HEK293 (cell line): ENCODE measurements around the gene CADM1.
A peak's percentile ranks its signal among the peaks of the same experiment; 100 is the strongest.

Experiments
- CTCF ChIA-PET: fragments of 350-600 bp; formaldehyde crosslinking; extraction: SDS; loops from one replicate; lab custom pipeline; 2021; ENCODE audit warnings: antibody characterized with exemption; lab: Yijun Ruan, JAX
- POLR2A ChIA-PET: fragments of 300-600 bp; formaldehyde crosslinking; extraction: SDS; loops from one replicate; lab custom pipeline; 2020; ENCODE audit warnings: antibody characterized with exemption, inconsistent platforms; lab: Yijun Ruan, JAX
- H3K27ac ChIP-seq: fragments of 200-500 bp; sonication (Bioruptor generic); 2 replicates; pipeline ENCODE4 v1.5.1; 2014; ENCODE audit warnings: low read depth, low read length, control low read depth, inconsistent platforms; ENCODE audit errors: extremely low read depth
- H3K36me3 ChIP-seq, 2 experiments: fragments of 200-500 bp in 1 of 2; sonication (Bioruptor generic) in 1 of 2; 1 replicate in 1 of 2; 2 replicates in 1 of 2; pipeline ENCODE4 v1.5.1; 2014 to 2017; ENCODE audit warnings: inconsistent platforms in 2 of 2, low read length in 2 of 2; ENCODE audit not compliant: control insufficient read depth in 2 of 2, insufficient read depth in 1 of 2
- H3K4me1 ChIP-seq: fragments of 200-500 bp; sonication (Bioruptor generic); 2 replicates; pipeline ENCODE4 v1.5.1; 2014; ENCODE audit warnings: mild to moderate bottlenecking, low read length, inconsistent platforms; ENCODE audit not compliant: control insufficient read depth, insufficient read depth
- H3K4me3 ChIP-seq: 2 replicates; pipeline ENCODE4 v1.5.1; 2011; ENCODE audit warnings: low read depth, mild to moderate bottlenecking, control low read depth, low read length, moderate library complexity
- H3K9me3 ChIP-seq: fragments of 200-500 bp; sonication (Bioruptor generic); 2 replicates; pipeline ENCODE4 v1.5.1; 2014; ENCODE audit warnings: low read depth, low read length, inconsistent platforms; ENCODE audit not compliant: control insufficient read depth, insufficient read depth
- CTCF ChIP-seq: fragments of 450-650 bp; formaldehyde crosslinking; IDR thresholded peaks from 2 replicates; pipeline ENCODE4 v1.5.1; 2016; ENCODE audit warnings: missing biosample characterization, missing genetic modification characterization
- GLI2 ChIP-seq: fragments of 450-650 bp; formaldehyde crosslinking; IDR thresholded peaks from 2 replicates; pipeline ENCODE4; 2017; ENCODE audit warnings: missing biosample characterization, missing genetic modification characterization, low read depth, borderline replicate concordance
- GLIS1 ChIP-seq: fragments of 450-650 bp; formaldehyde crosslinking; IDR thresholded peaks from 2 replicates; pipeline ENCODE4 v1.5.1; 2016; ENCODE audit warnings: missing biosample characterization, missing genetic modification characterization
- HOXA7 ChIP-seq: sonication (generic); formaldehyde crosslinking; IDR thresholded peaks from 2 replicates; pipeline ENCODE4 v1.8.1; 2022; ENCODE audit warnings: missing genetic modification reagents, borderline replicate concordance
- INSM2 ChIP-seq: fragments of 450-650 bp; formaldehyde crosslinking; IDR thresholded peaks from 2 replicates; pipeline ENCODE4 v1.5.1; 2016; ENCODE audit warnings: missing biosample characterization, missing genetic modification characterization
- KLF16 ChIP-seq: fragments of 450-650 bp; formaldehyde crosslinking; IDR thresholded peaks from 2 replicates; pipeline ENCODE4 v1.5.1; 2017; ENCODE audit warnings: missing biosample characterization, missing genetic modification characterization
- PRDM10 ChIP-seq: fragments of 450-650 bp; formaldehyde crosslinking; IDR thresholded peaks from 2 replicates; pipeline ENCODE4 v1.5.1; 2016; ENCODE audit warnings: missing biosample characterization, missing genetic modification characterization
- SP2 ChIP-seq: fragments of 450-650 bp; formaldehyde crosslinking; IDR thresholded peaks from 2 replicates; pipeline ENCODE4 v1.5.1; 2016; ENCODE audit warnings: missing biosample characterization, missing genetic modification characterization
- ZBTB49 ChIP-seq: fragments of 450-650 bp; formaldehyde crosslinking; IDR thresholded peaks from 2 replicates; pipeline ENCODE4 v1.5.1; 2016; ENCODE audit warnings: missing biosample characterization, missing genetic modification characterization, low read depth
- ZNF148 ChIP-seq: fragments of 450-650 bp; formaldehyde crosslinking; IDR thresholded peaks from 2 replicates; pipeline ENCODE4 v1.5.0; 2017; ENCODE audit warnings: missing biosample characterization, missing genetic modification characterization, borderline replicate concordance
- ZNF16 ChIP-seq: fragments of 450-650 bp; formaldehyde crosslinking; IDR thresholded peaks from 2 replicates; pipeline ENCODE4 v1.5.1; 2016; ENCODE audit warnings: low read depth, missing biosample characterization, missing genetic modification characterization
- ZNF221 ChIP-seq: fragments of 450-650 bp; formaldehyde crosslinking; IDR thresholded peaks from 2 replicates; pipeline ENCODE4 v1.5.1; 2017; ENCODE audit warnings: missing biosample characterization, missing genetic modification characterization, borderline replicate concordance
- ZNF239 ChIP-seq: fragments of 450-650 bp; formaldehyde crosslinking; IDR thresholded peaks from 2 replicates; pipeline ENCODE4 v1.5.1; 2016; ENCODE audit warnings: missing biosample characterization, missing genetic modification characterization
- ZNF398 ChIP-seq: fragments of 450-650 bp; formaldehyde crosslinking; IDR thresholded peaks from 2 replicates; pipeline ENCODE4 v1.5.1; 2017; ENCODE audit warnings: missing biosample characterization, missing genetic modification characterization
- ZNF48 ChIP-seq: fragments of 450-650 bp; formaldehyde crosslinking; IDR thresholded peaks from 2 replicates; pipeline ENCODE4 v1.5.1; 2016; ENCODE audit warnings: missing biosample characterization, missing genetic modification characterization
- ZNF514 ChIP-seq: fragments of 450-650 bp; formaldehyde crosslinking; IDR thresholded peaks from 2 replicates; pipeline ENCODE4 v1.5.1; 2016; ENCODE audit warnings: missing biosample characterization, missing genetic modification characterization
- ZNF548 ChIP-seq: fragments of 450-650 bp; formaldehyde crosslinking; IDR thresholded peaks from 2 replicates; pipeline ENCODE4 v1.5.1; 2016; ENCODE audit warnings: missing biosample characterization, missing genetic modification characterization
- ZNF555 ChIP-seq: fragments of 450-650 bp; formaldehyde crosslinking; conservative IDR thresholded peaks from 2 replicates; pipeline ENCODE4 v1.5.1; 2017; ENCODE audit warnings: missing biosample characterization, mild to moderate bottlenecking, missing genetic modification characterization, inconsistent platforms
- ZNF621 ChIP-seq: fragments of 450-650 bp; formaldehyde crosslinking; IDR thresholded peaks from 2 replicates; pipeline ENCODE4 v1.5.1; 2017; ENCODE audit warnings: missing biosample characterization, missing genetic modification characterization
- ZNF623 ChIP-seq: fragments of 450-650 bp; formaldehyde crosslinking; IDR thresholded peaks from 2 replicates; pipeline ENCODE4 v1.5.1; 2016; ENCODE audit warnings: missing biosample characterization, missing genetic modification characterization
- ZNF624 ChIP-seq: fragments of 450-650 bp; formaldehyde crosslinking; IDR thresholded peaks from 2 replicates; pipeline ENCODE4 v1.5.1; 2017; ENCODE audit warnings: missing biosample characterization, missing genetic modification characterization
- ZNF701 ChIP-seq: fragments of 450-650 bp; formaldehyde crosslinking; IDR thresholded peaks from 2 replicates; pipeline ENCODE4 v1.5.1; 2016; ENCODE audit warnings: missing biosample characterization, missing genetic modification characterization
- ZNF777 ChIP-seq: fragments of 450-650 bp; formaldehyde crosslinking; IDR thresholded peaks from 2 replicates; pipeline ENCODE4 v1.5.1; 2017; ENCODE audit warnings: missing biosample characterization, missing genetic modification characterization, borderline replicate concordance
- ZNF843 ChIP-seq: fragments of 450-650 bp; formaldehyde crosslinking; IDR thresholded peaks from 2 replicates; pipeline ENCODE4 v1.5.1; 2016; ENCODE audit warnings: missing biosample characterization, missing genetic modification characterization
- ZSCAN16 ChIP-seq: fragments of 450-650 bp; formaldehyde crosslinking; IDR thresholded peaks from 2 replicates; pipeline ENCODE4 v1.5.1; 2016; ENCODE audit warnings: missing biosample characterization, missing genetic modification characterization

CADM1 gene

GRCh38 chr11:115488945-115489344 is 15.3 kb downstream of the CADM1 start:
- no peak overlapping the region for H3K27ac ChIP-seq
- ChIA-PET POLR2A (interaction anchor here (0.7 to 1.7 kb wide), 3 partner anchors 14 to 35 kb away, joined by 4 to 13 read pairs (median 4); partner anchors contain the start of gene CADM1), CTCF (interaction anchor here (1.6 to 1.8 kb wide), 2 partner anchors 14 to 17 kb away, joined by 3 to 6 read pairs; no protein-coding TSS in a partner anchor)
- no peak overlapping the region for H3K4me3 ChIP-seq
- H3K36me3 ChIP-seq, result no peaks in the 10 kb centered on the region
- no peaks in the 10 kb centered on the region for H3K9me3 ChIP-seq
- H3K4me1 ChIP-seq, result no peaks in the 10 kb centered on the region
- TF ChIP-seq ZNF148 (tag by site-specific recombination), result no peak
- TF ChIP-seq GLIS1 (tag by site-specific recombination), result no peak
- no peak for TF ChIP-seq ZNF48
- no peak for TF ChIP-seq ZBTB49 (tag by site-specific recombination)
- TF ChIP-seq GLI2 (tag by site-specific recombination), result no peak
- no peak for TF ChIP-seq ZNF398 (tag by site-specific recombination)
- peak; percentile 42; the same call in 1 of the 2 replicates for TF ChIP-seq ZNF843 (tag by site-specific recombination)
- no peak for TF ChIP-seq ZNF555 (tag by site-specific recombination)
- TF ChIP-seq ZNF624 (tag by site-specific recombination), result no peak
- TF ChIP-seq ZNF777 (tag by site-specific recombination), result no peak
- TF ChIP-seq ZNF621 (tag by site-specific recombination), result no peak
- no peak for TF ChIP-seq ZNF701 (tag by site-specific recombination)
- no peak for TF ChIP-seq PRDM10 (tag by site-specific recombination)
- TF ChIP-seq KLF16 (tag by site-specific recombination), result no peak
- TF ChIP-seq SP2 (tag by site-specific recombination), result no peak
- no peak for TF ChIP-seq ZNF239 (tag by site-specific recombination)
- no peak for TF ChIP-seq ZNF548 (tag by site-specific recombination)
- no peak for TF ChIP-seq INSM2 (tag by site-specific recombination)
- TF ChIP-seq ZNF16 (tag by site-specific recombination), result no peak
- TF ChIP-seq ZNF221 (tag by site-specific recombination), result no peak
- TF ChIP-seq CTCF (tag by site-specific recombination), result no peak
- TF ChIP-seq HOXA7 (CRISPR knock-in tag), result no peak
- no peak for TF ChIP-seq ZSCAN16 (tag by site-specific recombination)
- no peak for TF ChIP-seq ZNF623
- no peak for TF ChIP-seq ZNF514
